ENCODE data around the gene MCUB.

- TF ChIP-seq POLR2A (IDR thresholded peaks at IDR 0.05; ENCODE audit: low read length) (peak; percentile 81), POLR2AphosphoS2 (conservative IDR thresholded peaks at IDR 0.05; ENCODE audit: low read length) (no peak), KDM5A (IDR thresholded peaks at IDR 0.05) (no peak), REST (IDR thresholded peaks at IDR 0.05) (no peak), JUNB (IDR thresholded peaks at IDR 0.05) (no peak), CHD2 (IDR thresholded peaks at IDR 0.05; ENCODE audit: low read length, partially characterized antibody) (no peak), GATA3 (IDR thresholded peaks at IDR 0.05; ENCODE audit: borderline replicate concordance) (no peak), EP300 (IDR thresholded peaks at IDR 0.05) (no peak)
- TF ChIP-seq, protein P1, sequence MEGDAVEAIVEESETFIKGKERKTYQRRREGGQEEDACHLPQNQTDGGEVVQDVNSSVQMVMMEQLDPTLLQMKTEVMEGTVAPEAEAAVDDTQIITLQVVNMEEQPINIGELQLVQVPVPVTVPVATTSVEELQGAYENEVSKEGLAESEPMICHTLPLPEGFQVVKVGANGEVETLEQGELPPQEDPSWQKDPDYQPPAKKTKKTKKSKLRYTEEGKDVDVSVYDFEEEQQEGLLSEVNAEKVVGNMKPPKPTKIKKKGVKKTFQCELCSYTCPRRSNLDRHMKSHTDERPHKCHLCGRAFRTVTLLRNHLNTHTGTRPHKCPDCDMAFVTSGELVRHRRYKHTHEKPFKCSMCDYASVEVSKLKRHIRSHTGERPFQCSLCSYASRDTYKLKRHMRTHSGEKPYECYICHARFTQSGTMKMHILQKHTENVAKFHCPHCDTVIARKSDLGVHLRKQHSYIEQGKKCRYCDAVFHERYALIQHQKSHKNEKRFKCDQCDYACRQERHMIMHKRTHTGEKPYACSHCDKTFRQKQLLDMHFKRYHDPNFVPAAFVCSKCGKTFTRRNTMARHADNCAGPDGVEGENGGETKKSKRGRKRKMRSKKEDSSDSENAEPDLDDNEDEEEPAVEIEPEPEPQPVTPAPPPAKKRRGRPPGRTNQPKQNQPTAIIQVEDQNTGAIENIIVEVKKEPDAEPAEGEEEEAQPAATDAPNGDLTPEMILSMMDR (IDR thresholded peaks at IDR 0.05), result no peak
Measured at GRCh38 chr4:109729718-109730618, 169.9 kb downstream of the MCUB start, which contains the start of gene PLA2G12A.

All from A549 (cell line).